Chondrocyte (in vitro differentiated cells): Measurements from ENCODE around the gene S100A10. TPM values are rescaled to one million over a fixed set of nuclear protein-coding genes. Genes with fewer than 3 reads are reported as not detected.

Experiments
- DNase-seq: peaks from one replicate; pipeline ENCODE4 v3.0.0; 2021; ENCODE audit warnings: mixed read lengths, low spot score
- H3K27ac Mint-ChIP-seq: one replicate; pipeline ENCODE4 v1.8.0; 2021; ENCODE audit warnings: mild to moderate bottlenecking, moderate library complexity, mixed read lengths; ENCODE audit not compliant: unreplicated experiment
- H3K27me3 Mint-ChIP-seq: 2 replicates; pipeline ENCODE4 v1.8.0; 2021; ENCODE audit warnings: low read depth, mixed read lengths
- H3K36me3 Mint-ChIP-seq: 2 replicates; pipeline ENCODE4 v1.8.0; 2021; ENCODE audit warnings: low read depth, mixed read lengths
- H3K4me1 Mint-ChIP-seq: 2 replicates; pipeline ENCODE4 v1.8.0; 2021; ENCODE audit warnings: low read depth, mild to moderate bottlenecking, mixed read lengths
- H3K4me3 Mint-ChIP-seq: one replicate; pipeline ENCODE4 v1.8.0; 2021; ENCODE audit warnings: mild to moderate bottlenecking, moderate library complexity, mixed read lengths; ENCODE audit not compliant: unreplicated experiment
- H3K9me3 Mint-ChIP-seq: 2 replicates; pipeline ENCODE4 v1.8.0; 2021; ENCODE audit warnings: low read depth, mixed read lengths
- CTCF ChIP-seq: fragments of 200-600 bp; sonication (generic); IDR thresholded peaks from 2 replicates; pipeline ENCODE4 v1.5.0; 2021; ENCODE audit warnings: antibody characterized with exemption, mild to moderate bottlenecking, moderate library complexity
- total RNA-seq: library from RNA; stranded (reverse); gene quantifications from 3 replicates; pipeline ENCODE4 v1.2.1, GENCODE V29; 2021

The S100A10 gene
- total RNA-seq, 1 donor from 2014 or later, result 560 TPM

DNA sequence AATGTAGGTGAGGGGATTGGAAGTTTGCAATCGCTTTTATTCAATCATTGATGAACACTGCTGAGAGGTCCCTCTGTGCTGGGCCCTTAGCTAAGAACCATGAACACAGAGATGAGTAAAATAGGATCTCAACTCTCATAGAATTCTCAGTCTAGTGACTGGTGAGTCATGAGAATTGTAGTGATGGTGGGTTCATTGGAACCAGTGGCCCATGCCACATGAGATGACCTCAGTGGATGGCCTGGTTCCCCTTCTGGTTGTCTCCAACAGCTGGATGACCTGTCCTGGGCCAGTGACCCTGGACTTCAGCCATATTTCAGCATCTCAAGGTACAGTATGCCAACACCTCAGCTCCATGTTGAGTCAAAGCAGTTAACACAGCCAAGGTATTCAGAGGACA, 21.3 kb upstream of the S100A10 start:
- peaks cover 3% of the 10 kb centered on the region for H3K27me3 Mint-ChIP-seq
- no peaks in the 10 kb centered on the region for H3K9me3 Mint-ChIP-seq
- DNase-seq, result no peak
- no peak for TF ChIP-seq CTCF
- no peaks in the 10 kb centered on the region for H3K36me3 Mint-ChIP-seq
- H3K4me1 Mint-ChIP-seq, result no peaks in the 10 kb centered on the region
- H3K4me3 Mint-ChIP-seq, result no peak overlapping the region
- no peak overlapping the region for H3K27ac Mint-ChIP-seq

DNA sequence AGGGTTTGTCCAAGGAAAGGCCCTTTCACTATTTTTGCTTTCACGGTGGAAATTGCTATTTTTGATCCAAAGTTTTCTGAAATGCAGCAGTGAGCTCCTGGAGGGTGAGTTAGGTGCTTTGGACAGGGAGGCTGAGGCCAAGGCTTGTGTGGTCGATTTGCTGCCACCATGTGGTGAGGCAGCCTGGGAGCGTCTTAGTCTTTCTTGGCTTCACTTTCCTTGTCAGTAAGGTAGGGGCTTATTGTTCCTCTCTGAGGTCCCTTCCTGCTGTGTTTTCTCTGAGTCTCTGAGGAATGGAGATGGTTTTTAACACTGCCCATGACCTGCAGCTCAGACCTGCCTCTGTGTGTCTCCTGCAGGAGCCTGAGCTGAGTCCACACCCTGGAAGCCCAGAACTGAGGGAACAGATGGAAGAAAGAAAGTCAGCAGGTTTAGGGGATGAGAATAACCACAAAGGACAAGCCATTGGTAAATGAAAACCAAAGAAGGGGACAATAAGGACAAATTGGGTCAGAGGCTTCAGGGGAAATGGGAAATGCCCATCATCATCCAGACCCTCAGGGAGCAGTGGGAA, 20.1 kb upstream of the S100A10 start:
- Mint-ChIP-seq H3K4me3 (no peak overlapping the region), H3K27ac (no peak overlapping the region), H3K4me1 (no peaks in the 10 kb centered on the region), H3K36me3 (no peaks in the 10 kb centered on the region), H3K27me3 (peaks cover 11% of the 10 kb centered on the region), H3K9me3 (no peaks in the 10 kb centered on the region)
- peak; percentile 79 for TF ChIP-seq CTCF
- DNase-seq, result no peak

DNA sequence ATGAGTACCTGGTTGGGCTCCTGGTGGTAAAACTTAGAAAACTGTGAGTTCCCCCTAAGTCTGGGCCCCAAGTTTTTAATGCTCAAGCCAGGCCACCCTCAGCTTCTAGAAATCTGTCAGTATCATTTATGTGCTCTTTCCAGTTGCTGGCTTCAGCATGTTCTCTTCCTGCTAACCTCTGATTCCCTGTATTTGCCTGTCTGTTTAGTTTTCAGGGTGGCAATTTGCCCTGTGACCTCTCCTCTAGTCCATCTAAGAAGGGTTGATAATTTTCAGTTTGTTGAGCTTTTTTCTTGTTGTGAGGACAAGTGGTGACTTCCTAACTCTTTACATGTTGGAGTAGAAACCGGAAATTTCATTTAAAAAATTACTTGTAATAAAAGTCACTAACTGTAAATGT, 16.0 kb upstream of the S100A10 start:
- no peak overlapping the region for H3K4me3 Mint-ChIP-seq
- TF ChIP-seq CTCF, result no peak

GRCh38 chr1:152007047-152007446, 13.4 kb upstream of the S100A10 start:
- no peaks in the 10 kb centered on the region for H3K9me3 Mint-ChIP-seq
- DNase-seq, result no peak
- no peak overlapping the region for H3K27ac Mint-ChIP-seq
- H3K27me3 Mint-ChIP-seq, result peaks cover 53% of the 10 kb centered on the region
- TF ChIP-seq CTCF, result no peak
- no peaks in the 10 kb centered on the region for H3K4me1 Mint-ChIP-seq
- H3K4me3 Mint-ChIP-seq, result no peak overlapping the region
- H3K36me3 Mint-ChIP-seq, result no peaks in the 10 kb centered on the region

More for the DNA sequence above, 16.0 kb upstream of the S100A10 start:
- H3K36me3 Mint-ChIP-seq, result no peaks in the 10 kb centered on the region
- no peak for DNase-seq
- H3K27ac Mint-ChIP-seq, result no peak overlapping the region
- H3K4me1 Mint-ChIP-seq, result no peaks in the 10 kb centered on the region
- peaks cover 39% of the 10 kb centered on the region for H3K27me3 Mint-ChIP-seq
- no peaks in the 10 kb centered on the region for H3K9me3 Mint-ChIP-seq

DNA sequence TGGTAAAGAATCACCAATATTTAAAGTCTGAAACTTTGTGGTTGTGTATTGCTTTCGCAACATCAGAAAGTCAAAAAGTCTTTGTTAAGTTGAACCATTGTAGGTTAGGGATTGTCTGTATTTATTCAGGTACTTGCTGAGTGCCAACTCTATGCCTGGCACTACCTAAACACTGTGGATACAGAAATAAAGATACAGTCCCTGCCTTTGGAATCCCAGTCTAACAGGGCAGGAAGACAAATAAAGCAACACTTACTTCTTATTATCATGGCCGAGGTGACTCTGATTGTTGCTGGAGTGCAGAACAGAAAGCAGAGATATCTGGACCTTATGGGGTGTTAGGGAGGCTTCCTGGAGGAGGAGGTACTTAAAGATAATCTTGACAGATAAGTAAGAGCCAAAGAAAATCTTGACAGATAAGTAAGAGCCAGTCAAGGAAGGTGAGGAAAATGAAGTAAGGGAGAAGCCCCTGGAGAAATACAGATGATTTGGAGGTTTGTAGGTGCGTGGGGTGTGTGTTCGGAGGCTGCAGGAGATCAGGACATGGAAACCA, 11.8 kb upstream of the S100A10 start:
- H3K27ac Mint-ChIP-seq, result no peak overlapping the region
- DNase-seq, result no peak
- H3K4me3 Mint-ChIP-seq, result no peak overlapping the region
- H3K27me3 Mint-ChIP-seq, result peaks cover 53% of the 10 kb centered on the region
- H3K36me3 Mint-ChIP-seq, result no peaks in the 10 kb centered on the region
- no peak for TF ChIP-seq CTCF
- H3K4me1 Mint-ChIP-seq, result peaks cover 5% of the 10 kb centered on the region
- H3K9me3 Mint-ChIP-seq, result no peaks in the 10 kb centered on the region
